Medulla oblongata (tissue), 1 donor: Measurements from ENCODE around the gene KIZ.

Source experiments
- DNase-seq: peaks from one replicate; pipeline ENCODE4 v3.0.0-alpha.2; 2015; ENCODE audit errors: extremely low spot score

KIZ gene, protein sequence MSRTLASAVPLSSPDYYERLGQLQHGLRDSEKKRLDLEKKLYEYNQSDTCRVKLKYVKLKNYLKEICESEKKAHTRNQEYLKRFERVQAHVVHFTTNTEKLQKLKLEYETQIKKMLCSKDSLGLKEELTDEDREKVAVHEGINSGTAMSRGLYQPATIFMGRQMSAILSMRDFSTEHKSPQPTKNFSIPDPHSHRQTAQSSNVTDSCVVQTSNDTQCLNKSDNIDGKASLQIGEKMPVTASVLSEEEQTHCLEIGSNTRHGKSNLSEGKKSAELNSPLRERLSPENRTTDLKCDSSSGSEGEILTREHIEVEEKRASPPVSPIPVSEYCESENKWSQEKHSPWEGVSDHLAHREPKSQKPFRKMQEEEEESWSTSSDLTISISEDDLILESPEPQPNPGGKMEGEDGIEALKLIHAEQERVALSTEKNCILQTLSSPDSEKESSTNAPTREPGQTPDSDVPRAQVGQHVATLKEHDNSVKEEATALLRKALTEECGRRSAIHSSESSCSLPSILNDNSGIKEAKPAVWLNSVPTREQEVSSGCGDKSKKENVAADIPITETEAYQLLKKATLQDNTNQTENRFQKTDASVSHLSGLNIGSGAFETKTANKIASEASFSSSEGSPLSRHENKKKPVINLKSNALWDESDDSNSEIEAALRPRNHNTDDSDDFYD

GRCh38 chr20:21125849-21126580, at the start of gene KIZ:
TSS of gene KIZ (plus strand) at chr20:21126082. CDS start at chr20:21126116, 34 bp downstream.
- peak; percentile 97 for DNase-seq

DNA sequence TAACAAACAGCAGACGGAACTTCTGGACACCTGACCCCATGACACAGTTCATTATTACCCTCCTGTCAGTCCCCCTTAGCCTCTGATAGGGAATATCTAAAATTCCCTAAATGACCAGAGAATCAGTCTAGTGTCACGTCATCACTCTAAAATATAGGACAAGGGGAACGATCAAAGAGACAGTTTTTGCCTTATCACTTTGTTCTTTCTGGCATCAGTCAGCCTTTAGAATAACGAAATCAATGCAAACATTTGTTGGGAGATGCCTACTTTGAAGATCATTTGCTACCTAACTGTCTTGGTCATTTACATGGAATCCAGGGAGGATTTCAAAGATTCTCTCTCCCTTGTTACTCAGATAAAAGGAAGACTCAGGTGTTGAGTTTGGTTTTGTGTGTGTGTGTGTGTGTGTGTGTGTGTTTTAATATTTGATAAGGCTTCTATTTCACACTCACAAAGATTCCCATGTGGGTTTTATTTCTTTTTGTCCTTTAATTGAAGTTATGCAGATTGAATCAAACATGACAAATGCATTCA, 48.0 kb upstream of the KIZ start:
- DNase-seq, result no peak

DNA sequence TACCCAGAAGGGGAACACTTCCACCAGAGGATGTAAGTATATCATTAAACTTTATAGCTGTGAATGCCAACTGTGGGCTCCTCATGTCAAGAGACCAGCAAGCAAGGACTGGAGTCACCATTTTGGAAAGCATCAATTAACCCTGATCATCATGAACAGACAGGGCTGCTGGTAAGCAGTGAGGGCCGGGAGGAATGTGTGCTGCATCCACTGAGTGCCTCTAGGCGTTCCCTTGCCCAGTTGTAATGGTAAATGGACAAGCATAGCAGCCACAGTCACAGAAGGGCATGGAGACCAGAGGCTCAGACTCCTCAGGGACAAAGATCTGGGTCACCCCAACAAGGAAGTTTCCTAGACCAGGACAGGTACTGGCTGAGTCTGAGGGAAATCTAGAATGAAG, 43.3 kb upstream of the KIZ start:
- DNase-seq, result no peak

- no peak for DNase-seq
Measured at GRCh38 chr20:21083825-21084325, 42.0 kb upstream of the KIZ start.

- DNase-seq, result no peak
Measured at GRCh38 chr20:21087862-21088540, 37.9 kb upstream of the KIZ start.

GRCh38 chr20:21089391-21089790, 36.5 kb upstream of the KIZ start:
- peak; percentile 16 for DNase-seq

DNA sequence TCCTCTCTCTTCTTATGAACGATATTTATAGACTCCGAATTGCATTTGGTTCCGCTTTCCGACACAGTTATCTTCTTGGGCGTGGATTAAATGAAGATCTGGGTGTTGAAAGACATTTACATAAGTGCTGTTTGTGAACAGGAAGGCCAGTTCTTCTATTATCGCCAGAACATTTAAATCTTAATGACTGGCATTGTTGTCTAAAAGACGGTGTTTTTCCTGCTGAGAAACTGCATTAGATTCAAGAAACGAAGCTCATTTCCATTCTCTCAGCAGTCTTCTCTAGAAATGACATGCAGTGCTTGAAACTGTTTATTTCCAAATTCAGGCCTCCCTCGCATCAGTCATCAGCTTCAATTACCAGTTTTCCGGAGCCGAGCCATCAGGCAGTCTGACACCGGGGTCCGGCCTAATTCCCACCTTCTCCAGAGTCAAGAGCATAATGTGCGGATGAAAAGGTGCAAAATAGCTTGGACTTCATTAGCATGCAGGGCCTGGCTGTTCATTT, 35.7 kb upstream of the KIZ start:
- DNase-seq, result peak; percentile 43

DNA sequence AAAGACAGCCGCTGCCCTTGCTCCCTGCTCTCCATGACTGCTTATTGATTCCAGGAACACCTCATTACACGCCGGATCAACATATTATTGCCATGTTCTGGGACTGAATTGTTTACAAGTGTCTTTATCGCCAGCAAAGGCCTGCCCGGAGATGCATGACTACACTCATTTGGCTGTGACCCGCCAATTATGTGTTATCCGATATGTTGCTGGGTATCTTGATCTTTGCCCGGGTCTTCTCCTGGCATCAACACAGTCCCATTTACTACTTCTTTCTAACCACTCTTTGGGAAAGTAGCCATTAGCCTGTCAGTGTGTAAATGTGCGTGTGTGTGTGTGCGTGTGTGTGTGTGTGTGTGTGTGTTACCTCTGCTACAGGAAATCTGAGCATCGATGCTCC, 35.2 kb upstream of the KIZ start:
- DNase-seq, result no peak

GRCh38 chr20:21092806-21093205, 33.1 kb upstream of the KIZ start:
- DNase-seq, result no peak

DNA sequence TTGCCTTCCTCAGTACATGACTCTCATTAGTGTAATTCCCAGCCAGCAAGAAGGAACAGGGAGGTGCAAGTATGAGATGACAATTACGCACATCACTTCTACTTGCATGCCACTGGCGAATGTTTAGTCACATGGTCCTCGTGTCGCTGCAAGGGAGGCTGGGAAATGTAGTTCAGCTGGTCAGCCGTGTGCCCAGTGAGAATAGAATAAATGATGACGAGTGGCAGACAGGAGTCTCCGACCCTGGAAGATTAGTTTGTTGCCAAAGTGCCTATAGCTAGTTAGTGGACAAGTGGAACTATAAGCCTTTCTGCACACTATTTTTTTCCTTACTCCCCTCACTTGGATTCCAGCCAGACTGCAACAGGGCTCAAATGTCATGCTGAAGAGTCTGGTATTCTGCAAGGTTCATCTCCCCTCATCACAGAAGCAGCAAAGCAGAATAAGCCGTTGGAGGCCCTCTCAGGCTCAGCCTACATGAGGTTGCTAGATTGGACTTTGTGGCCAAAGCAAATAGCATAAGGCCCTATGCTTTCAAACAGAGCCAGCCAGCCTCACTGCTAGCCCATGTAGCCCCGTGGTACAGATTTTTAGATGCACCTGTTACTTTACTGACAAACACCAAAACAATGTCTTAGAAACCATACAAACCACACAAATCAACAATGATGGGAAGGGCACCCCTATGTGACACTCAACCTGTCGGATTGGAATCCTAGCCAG, 29.4 kb upstream of the KIZ start:
- peak; percentile 84 for DNase-seq

DNA sequence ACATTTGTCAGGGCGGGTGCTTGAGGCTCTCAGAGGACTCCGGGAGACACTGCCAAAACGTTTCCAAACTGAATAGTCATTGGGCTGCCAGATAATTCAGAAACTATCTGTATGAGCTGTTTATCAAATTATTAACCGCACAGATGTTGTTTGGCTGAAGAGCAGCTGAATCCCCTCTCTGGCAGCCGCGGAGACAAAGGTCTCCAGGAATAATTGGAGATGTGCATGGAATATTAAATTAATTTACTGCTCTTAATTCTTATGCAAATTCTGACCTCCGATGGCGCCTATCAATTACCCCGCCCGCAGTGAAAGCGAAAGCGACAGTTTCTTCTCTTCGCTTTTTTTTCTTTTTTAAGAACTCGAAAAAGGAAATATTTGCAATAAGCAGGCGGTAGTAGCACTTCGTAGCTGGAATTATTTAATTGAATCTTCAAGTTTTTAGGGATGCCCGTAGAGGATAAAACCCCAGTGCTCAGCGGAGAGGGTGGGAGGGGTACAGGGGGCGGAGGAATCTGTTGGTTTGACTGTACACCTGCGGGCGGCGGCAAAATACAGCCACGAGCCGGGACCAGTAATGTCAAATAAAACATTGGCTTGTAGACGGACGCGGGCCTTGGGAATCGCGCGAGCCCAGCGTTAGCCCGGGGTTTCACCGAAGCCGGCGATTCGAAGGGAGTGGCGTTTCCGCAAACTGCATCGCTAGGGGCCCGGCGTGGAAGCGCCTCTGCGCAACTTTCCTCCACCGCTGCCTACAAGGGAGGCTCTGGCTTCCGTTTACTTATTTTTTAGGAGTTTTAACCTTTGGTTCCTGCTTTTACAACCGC, 25.9 kb upstream of the KIZ start:
- peak; percentile 31 for DNase-seq

DNA sequence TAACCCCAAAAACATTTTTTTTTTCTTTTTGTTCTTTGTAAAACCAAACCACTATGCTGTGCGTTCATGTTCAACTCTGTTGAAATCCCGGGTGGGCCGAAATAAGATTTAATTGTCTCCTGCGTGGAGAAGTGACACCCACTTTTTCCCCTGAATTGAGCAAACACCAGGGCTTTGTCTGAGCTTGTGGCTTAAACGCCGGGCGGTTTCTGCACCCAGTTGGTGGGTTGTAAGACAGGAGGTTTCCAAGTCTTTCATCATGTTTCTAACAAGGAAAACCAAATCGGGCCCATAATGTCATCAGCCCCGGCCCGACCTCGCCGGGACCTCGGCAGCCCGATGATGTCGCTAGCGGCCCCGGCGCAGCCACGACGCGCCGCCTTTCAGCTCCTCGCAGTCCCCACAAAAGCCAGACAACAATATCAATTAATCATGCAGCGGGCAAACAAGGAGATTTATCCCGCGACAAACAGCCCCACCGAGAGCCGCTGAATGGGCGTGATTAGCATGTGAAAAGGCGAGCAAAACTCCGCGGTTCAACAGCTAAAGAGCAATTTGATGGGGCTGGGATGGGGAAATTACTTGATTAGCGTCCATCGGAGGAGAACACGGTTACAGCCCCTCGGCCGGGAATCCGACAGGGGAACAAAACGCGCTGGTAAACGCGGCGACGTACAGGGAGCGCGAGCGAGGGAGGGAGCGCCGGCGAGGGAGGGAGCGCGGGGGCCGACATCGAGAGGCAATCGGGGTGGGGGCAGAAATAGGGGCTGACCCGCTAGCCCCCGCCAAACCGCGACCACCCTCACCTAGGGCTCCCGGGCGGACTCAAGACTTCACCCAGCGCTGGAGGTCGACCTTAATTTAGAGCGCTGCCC, 25.1 kb upstream of the KIZ start:
- peak; percentile 48 for DNase-seq

GRCh38 chr20:21101453-21101931, 24.4 kb upstream of the KIZ start:
- DNase-seq, result peak; percentile 30

DNA sequence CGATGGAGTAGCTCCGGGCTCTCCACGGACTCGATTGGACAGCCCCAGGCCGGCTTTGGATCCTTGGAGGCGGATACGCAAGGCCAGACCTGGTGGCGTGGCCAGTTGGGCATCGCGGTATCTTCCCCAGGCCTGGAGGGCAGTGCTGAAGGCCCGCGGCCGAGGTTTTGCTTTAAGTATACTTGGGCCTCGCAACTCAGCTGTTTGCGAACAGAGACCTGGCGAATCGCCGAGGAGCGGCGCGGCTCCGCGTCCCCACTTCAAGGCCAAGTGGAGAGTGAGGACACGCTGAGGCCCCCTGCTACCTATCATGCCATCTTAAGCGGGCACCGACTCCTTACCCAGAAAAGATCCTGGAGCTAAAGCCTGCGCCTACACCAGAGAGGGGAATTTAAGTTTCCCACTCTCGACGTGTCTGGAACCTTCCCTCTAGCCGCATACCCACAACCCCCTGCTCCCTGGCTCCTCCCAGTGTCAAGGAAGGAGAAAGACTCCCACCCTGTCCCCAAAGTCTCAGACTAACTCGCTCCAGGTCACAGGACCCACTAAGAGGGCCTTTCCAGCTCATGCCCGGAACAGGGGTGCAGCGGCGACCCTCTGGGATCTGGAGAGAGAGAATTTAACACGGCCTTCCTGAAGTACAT, 23.8 kb upstream of the KIZ start:
- DNase-seq, result peak; percentile 80

DNA sequence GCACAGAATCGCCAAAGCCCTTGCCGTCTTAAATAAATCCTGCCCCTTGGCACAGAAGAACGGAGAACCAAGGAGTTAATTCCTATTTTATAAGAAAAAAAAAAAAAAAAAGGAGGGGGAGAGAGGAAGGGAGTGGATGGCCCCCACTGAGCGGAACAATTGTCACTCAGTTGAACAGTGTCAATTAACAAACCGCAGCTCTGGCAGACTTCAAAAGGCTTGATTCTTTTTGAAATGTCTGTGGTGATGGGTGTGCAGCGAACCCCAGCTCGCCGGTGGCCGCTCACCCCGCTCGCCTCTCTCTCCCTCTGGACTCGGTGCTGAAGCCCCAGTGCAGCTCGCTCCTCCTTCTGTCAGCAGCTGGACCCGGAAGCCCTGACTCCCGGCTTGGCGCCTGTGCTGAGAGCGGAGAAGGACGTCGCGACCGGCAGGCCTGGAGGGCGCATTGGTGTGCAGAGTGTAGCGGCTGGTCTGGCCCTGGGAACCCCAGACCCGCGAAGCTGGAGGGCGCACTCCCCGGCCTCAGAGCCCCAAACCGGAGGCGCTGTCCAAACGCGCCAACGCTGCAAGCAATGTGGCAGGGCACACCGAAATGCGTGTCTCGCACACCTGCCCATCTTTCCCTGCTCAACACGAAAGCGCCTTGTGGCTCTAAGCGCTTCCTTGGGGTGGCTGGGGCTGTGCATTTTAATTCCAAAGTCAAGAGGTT, 23.1 kb upstream of the KIZ start:
- peak; percentile 69 for DNase-seq

GRCh38 chr20:21103582-21104465, 22.1 kb upstream of the KIZ start:
- DNase-seq, result no peak

GRCh38 chr20:21104466-21104761, 21.5 kb upstream of the KIZ start:
- no peak for DNase-seq
